Breast epithelium (tissue), 3 donors: ENCODE data around the gene USP17L28.
"Not testable (repeated sequence)": the region's sequence is repeated elsewhere in the genome, so short reads cannot be mapped to it uniquely, and the experiment has no call there.

Experiments
- CTCF ChIP-seq, 3 donors: fragments of 450-650 bp; IDR thresholded peaks; one replicate each; pipeline ENCODE4 v1.5.1; 2016 to 2017; ENCODE audit warnings: antibody characterized with exemption in 3 of 3, mild to moderate bottlenecking in 3 of 3, moderate library complexity in 3 of 3
- POLR2A ChIP-seq: fragments of 450-650 bp; IDR thresholded peaks from one replicate; pipeline ENCODE4 v1.6.1; 2016; ENCODE audit warnings: antibody characterized with exemption, mild to moderate bottlenecking, moderate library complexity

DNA sequence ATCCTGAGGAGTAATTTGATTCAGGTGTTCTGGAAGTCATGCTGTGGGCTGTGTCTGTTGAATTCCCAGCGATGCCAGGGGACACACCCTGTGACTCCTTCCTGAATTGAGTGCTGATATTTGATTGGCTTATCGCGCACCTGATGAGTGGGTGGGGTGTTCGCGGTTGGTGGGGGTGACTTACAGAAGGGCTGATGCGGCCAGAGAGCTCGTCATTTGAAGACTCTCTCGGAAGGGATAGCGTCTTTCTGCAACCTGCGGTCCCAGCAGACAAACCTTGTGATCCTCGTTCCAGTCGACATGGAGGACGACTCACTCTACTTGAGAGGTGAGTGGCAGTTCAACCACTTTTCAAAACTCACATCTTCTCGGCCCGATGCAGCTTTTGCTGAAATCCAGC lies 9.6 kb upstream of the USP17L28 start, which contains the start of gene USP17L5:
- TF ChIP-seq CTCF (IDR thresholded peaks at IDR 0.05); POLR2A: not testable (repeated sequence)
